GM12874 (cell line): ENCODE measurements around the gene PLIN1.

Experiments used
- CTCF ChIP-seq: IDR thresholded peaks from 2 replicates; pipeline ENCODE4 v1.5.1; 2011; ENCODE audit warnings: low read depth, mild to moderate bottlenecking, control low read depth, low read length, moderate library complexity; ENCODE audit not compliant: insufficient read depth

The PLIN1 gene

GRCh38 chr15:89681146-89681545 lies 2.0 kb upstream of the PLIN1 start:
- TF ChIP-seq CTCF: no peak

GRCh38 chr15:89680282-89680873 lies 1.2 kb upstream of the PLIN1 start:
- TF ChIP-seq CTCF: no peak

GRCh38 chr15:89677381-89677780 lies 1.8 kb downstream of the PLIN1 start:
- no peak for TF ChIP-seq CTCF

- TF ChIP-seq CTCF: no peak
These were observed 3.6 kb downstream of the PLIN1 start for GRCh38 chr15:89675606-89676005.

- TF ChIP-seq CTCF: no peak
These were observed 4.6 kb downstream of the PLIN1 start for GRCh38 chr15:89674526-89674925.

GRCh38 chr15:89673165-89673512 lies 6.0 kb downstream of the PLIN1 start:
- peak; percentile 67 for TF ChIP-seq CTCF

GRCh38 chr15:89672221-89673164 lies 6.7 kb downstream of the PLIN1 start:
- TF ChIP-seq CTCF: no peak
